Eye (tissue), 1 donor: ENCODE measurements around the gene COL25A1.
"Not testable (repeated sequence)": the region's sequence is repeated elsewhere in the genome, so short reads cannot be mapped to it uniquely, and the experiment has no call there.

Experiments
- DNase-seq: peaks from one replicate; pipeline ENCODE4 v3.0.0-alpha.2; 2015

Gene COL25A1

DNA sequence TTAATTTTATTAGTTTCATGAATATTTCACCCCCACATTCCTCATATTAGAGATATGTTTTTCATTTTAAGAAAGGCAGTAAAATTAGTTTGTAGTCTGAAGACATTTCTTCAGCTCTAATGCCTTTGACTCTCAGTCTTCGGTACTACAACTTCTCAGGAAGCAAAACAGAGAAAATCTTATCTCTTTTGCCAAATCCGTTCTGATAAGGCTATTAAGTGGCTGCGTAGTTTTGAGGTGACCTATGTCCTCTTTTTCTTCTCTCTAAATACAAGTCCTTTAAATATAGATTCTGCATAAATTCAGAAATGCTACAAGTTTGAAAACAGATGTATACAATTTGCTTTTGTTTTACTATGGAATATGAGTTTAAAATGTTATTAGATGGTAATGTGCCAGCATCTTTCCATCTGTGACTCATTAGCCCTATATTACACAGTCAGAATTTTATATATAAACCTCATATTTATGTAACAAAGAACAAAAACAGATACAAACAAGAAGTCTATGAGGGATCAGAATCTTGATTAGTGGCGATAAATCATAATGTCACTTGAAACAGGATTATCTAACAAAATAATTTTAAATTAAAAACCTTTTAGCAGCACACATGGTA, 358.4 kb downstream of the COL25A1 start:
- DNase-seq = peak; percentile 50

DNA sequence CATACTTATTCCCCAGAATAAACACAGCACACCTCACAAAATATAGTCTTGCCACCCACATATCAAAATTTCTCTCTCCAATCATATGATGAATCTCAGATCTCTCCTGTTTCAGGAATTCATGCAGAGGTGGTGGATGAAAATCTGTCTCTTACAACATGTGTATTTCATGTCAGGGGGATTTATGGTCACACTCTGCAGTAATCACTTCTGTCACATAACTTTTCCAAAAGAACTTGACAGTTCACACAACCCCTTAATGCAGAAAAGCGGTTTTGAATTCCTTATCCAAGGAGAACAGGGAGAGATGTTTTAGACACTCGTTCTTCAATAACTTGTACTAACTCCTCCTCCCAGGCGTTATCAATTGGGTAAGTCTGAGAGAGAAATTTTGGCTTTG, 359.1 kb downstream of the COL25A1 start:
- DNase-seq = no peak

DNA sequence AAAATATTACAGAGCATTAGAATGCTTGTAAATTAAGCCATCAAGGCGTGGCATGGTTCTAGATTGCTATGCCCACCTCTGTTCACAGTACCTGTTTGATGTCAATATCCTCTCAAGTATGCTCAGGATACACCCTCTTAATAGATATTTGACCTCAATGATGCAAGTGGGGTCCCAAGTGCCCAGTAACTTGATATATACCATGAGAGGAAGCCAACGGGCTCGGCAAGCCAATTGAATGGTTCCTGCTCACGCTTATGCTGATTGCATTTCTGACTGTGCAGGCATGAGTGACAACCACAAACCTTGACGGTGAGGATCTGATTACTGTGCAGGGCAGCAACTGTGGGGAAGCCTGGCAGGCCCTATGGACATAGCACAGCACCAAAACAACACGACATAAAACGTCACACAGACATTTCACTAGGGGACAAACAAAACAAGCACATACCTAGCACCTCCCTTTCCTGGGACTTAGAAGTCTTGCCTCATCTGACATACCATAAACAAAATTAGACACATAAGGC, 360.5 kb downstream of the COL25A1 start:
- DNase-seq = peak; percentile 71

DNA sequence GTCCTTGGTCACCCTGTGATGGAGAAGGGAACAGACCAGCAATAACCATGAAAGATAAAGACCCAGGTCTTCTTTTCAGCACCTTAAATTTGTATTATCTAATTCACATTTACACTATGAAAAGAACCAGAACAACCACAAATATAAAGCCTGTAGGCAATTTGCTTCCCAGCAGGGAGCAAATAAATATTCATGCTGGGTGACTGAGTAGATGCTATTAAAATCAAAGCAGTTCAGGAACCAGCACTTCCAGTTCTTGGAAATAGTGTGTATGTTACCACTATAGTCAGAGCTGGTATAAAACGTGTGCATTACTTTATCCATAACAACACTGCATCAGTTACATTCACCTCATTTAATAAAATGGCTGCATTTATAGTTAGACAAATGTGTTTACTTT, 361.8 kb downstream of the COL25A1 start:
- peak; percentile 41 for DNase-seq

DNA sequence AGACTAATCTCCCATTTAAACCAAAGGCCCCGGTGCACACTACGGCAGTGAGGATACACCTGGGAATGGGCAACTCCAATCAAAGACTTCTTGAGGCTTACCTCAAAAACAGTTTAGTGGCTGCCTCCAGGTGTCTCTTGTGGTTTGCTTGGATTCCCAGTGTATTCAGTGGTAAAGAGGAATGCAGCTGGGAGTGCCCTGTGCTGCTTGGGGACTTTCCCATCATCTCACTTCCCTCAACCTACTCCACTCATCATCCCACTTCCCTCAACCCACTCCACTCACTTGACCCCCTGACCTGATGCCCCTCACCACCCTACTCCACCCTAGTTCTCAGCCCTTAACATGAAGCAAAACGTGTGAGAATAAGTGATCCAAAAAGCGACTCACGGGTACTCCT, 362.3 kb downstream of the COL25A1 start:
- DNase-seq = no peak

DNA sequence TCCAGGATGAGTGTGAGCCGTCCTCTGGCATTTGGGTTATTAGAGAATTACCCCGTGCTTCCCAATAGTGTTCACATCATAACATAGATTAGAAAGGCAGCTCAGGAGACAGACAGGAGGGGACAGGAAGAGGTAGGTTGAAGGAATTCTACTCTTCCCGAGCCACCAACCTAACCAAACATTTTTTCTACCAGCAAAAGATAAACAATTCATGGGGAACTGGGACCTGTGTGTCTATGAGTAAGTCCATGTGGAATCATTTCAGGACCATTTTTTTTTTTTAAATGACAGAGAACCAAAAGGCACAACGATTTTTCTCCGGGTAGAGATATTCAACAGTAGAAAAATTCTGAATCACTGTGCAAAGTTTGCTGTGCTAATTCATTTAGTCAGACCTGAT, 365.4 kb downstream of the COL25A1 start:
- no peak for DNase-seq

DNA sequence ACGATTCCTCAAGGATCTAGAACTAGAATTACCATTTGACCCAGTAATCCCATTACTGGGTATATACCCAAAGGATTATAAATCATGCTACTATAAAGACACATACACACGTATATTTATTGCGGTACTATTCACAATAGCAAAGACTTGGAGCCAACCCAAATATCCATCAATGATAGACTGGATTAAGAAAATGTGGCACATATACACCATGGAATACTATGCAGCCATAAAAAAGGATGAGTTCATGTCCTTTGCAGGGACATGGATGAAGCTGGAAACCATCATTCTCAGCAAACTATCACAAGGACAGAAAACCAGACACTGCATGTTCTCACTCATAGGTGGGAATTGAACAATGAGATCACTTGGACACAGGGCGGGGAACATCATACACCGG, 368.5 kb downstream of the COL25A1 start:
- not testable (repeated sequence) for DNase-seq

DNA sequence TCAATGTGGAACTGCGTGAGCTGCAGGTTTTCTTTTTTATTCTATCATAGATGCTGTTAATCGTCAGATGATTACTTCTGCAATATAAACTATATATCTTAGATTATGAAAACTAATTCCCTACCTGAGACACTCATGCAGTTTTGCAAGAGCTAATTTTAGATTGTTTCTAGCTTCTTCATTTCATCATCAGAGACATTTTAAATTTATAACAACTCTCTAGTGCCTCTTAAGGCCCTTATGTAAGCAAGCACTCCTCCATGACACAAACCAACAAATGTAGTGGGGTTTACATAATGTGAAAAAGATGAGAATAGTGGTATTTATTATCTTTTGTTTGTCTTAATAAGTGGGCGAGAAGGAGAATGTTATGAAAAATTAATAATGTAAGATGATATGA, 369.4 kb downstream of the COL25A1 start:
- DNase-seq = no peak

DNA sequence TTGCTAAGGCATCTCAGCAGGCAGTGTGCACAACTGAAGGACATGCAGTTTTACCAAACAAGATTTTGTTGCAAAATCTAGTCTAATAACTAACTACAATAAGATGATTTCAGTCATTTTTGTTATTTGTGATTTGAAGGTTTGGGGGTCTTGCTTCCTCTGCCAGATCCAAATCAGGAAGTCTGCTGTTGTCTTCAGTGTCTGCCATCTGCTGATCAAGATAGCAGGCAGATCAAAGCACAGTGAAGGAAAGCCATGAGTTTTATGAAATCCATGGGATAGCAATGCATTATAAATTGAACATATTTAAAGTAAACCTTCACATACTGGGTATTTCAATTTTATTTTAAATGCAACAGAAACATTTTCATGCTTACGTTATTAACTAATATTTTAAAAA, 370.5 kb downstream of the COL25A1 start:
- no peak for DNase-seq

DNA sequence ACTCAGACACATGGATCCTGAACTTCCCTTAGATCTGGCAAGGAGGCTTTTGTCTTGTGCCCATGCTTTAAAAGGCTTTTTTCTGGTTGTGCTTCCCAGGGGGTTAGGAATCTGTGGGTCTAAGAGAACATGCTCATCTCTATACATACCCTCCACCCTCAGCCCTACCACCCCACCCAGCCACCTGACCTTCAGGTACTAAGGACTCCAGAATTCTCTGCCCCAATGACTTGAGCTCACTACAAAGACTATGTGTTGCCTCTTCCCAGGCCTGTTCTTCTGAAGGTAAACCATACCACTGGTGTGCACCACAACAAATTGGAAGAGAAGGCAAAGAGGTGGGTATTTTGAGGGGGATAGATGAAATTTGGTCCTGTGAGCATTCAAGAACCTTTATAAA, 372.3 kb downstream of the COL25A1 start:
- DNase-seq = no peak

DNA sequence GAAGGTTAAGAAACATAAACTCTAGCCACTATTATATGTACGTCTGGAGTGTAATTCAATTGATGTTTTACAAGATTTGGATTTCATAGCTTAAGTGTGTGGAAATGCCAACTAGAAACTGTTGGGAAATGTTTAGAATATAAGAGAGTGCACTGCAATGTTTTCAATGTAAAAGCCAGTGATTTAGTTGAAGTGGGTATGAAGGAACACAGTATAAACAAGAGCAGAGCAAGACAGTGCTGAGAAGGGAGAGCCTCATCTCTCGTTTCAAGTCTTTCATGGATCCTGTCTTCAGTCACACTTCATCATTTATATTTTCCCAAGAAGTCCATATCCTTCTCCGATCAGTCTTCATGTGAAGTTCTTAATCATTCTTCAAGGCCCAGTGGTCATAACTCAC, 375.7 kb downstream of the COL25A1 start:
- DNase-seq = no peak

DNA sequence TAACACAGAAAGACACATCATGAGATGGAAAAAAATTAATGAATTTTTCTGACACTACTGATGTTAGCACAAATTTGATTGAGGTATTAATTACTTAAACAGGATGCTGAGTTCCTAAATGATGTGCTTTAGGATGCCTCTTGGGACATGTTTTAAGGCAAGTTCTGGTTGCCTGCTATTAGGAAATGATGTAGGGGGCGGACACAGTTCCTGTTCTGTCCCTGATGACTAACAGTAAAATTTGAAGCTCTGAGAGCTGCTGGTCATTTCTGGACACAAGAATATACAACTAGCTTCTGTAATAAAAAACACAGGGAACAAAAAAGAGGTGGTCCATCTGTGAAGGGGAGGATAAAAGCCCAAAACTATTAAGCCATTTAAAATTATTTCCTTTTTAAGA, 376.4 kb downstream of the COL25A1 start:
- DNase-seq = no peak

DNA sequence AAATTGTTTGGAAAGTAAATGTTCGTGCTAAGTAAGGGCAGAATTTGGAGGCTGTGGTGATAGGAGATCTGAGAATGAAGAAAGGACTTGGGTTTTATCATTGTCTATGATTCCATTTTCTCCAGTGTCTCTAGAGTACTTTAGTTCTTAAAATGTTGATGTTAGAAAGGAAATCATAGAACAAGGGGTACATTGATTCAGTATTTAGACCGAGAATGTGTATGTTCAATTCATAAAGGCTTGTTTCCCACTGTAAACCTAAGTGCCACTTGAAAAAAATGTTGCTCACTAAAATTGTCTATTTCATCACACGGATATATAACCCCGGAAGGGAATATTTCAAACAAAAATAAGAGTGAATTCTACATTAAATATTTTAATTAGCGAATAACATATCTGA, 380.3 kb downstream of the COL25A1 start:
- no peak for DNase-seq

DNA sequence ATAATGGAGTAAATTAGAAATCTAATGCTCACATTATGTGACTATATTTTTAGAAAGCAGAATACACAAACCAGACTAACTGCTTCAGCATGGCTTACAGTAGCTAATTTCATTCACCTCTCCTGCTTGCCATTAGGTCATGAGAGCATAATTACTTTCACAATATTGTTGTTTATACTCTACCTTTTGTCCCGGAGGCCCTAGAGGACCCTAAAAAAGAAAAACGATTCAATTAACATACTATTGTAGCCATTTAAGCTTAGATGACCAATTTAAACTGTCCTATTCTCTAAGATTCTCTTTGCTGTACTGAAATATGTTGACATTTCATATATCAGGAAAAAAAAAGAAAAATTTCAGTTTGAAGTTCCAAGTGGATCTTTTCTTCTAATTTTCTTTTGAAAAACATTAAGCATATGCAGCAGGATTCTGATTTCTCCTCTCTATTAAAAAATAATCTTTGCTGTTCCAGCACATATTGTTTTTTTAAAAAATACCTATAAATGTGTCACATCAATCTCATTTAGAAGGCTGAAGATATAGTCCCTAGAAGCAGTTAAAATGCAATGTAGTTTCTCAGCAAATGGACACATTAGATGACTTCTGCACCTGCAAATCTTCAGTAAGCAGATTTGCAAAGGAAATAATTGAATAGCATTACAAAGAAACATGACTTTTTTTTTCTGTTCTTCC, 381.9 kb downstream of the COL25A1 start:
- DNase-seq = no peak

DNA sequence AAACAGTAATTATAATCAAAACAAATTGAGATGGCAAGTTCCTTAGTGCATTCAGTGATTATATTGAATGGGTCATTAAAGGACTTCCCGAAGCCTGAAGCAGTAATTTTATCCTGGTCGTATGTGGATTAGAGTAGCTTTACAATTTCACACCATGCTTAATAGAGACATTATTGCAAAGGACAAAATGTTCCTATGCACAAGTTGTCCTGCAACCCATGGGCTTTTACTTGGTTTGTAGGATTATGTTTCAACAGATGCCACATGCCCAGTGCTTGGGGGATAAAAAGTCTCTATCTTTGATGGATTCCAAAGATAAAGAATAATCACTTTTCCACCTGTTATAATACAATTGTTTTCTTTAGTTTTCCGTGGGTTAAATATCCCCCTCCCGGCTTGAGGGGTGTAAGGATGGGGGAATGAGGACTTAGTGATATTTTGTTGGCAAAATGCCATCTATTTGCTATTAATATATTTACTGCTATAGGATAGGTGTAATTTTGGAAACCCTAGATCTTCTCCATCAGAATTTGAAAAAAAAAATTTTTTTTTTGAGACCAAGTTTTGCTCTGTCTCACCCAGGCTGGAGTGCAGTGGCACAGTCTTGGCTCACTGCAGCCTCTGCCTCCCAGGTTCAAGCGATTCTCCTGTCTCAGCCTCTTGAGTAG, 383.1 kb downstream of the COL25A1 start:
- peak; percentile 25 for DNase-seq

DNA sequence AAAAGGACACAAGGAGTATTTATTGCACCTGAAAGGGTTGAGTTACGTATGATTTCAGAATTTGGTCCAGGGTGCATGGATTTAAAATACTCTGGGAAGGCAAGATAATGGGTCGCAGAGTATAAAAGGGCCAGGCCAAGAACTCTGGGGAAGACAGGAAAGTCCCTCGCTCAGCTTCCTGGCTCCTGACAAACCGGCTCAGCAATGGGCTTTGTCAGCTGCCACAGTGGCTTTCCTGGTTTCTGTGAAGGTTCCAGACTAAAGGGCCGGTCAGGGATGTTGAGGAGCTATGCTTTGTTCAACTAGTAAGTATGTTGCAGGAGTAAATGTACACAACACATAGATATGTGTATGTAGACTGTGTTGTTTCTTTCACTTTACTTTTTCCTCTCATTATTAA, 385.2 kb downstream of the COL25A1 start:
- DNase-seq = no peak

DNA sequence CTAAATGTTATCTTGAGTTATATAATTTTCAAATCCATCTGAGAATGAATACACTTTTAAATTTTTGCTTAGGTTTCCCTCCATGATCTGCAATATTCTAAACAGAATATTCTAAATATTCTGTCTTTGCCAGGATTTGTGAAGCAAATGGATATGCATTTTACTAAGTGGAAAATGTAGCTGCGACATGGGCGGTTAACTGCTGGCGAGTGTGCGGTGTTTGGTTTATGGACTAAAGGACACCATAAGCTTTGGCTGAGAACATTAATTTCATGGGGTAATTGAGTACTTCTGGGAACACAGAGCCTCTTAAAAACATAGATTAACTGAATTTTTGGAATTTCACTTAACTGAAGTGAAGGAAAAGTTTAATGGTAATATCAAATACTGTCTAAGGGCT, 385.8 kb downstream of the COL25A1 start:
- DNase-seq = no peak

DNA sequence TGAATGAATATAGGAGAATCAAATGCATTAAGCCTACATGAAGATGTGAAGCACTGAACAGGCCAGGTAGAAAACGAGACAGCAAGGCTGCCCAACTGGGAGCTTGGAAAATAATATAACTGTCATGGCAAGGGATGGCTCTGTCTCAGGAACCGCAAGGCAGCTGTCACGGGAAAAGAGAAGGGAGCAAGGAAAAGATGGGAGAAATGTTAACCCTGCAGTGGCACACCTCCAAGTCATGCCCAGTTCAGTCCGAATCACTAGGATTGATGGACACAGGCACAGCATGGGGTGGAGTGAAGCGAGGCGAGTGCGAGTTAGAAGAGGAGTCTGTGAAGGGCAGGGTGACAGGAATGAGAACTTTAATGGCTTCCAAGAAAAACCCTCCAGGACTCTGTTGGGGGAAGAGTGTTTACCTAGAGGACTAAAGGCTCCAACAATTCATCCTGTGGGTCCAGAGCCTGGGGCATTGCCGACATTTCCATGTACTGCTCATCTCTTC, 395.5 kb downstream of the COL25A1 start:
- no peak for DNase-seq

DNA sequence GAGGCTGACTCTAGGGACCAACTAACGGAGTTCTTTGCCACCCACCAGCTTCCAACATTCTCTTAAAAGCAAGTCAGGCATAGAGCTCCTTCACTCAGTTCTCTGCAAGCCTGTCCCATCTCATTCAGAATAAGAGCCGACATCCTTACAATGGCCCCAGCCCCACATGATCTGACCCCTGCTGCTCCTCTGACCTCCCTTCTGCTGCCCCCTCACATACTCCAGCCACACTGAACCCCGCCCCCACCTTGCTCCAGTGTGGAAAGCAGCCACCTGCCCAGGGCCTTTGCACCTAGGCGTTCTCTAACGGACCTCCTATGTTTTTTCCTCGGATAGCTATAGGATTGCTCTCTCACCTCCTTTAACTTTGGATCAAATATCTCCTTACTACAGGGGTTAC, 396.5 kb downstream of the COL25A1 start:
- DNase-seq = peak; percentile 22

DNA sequence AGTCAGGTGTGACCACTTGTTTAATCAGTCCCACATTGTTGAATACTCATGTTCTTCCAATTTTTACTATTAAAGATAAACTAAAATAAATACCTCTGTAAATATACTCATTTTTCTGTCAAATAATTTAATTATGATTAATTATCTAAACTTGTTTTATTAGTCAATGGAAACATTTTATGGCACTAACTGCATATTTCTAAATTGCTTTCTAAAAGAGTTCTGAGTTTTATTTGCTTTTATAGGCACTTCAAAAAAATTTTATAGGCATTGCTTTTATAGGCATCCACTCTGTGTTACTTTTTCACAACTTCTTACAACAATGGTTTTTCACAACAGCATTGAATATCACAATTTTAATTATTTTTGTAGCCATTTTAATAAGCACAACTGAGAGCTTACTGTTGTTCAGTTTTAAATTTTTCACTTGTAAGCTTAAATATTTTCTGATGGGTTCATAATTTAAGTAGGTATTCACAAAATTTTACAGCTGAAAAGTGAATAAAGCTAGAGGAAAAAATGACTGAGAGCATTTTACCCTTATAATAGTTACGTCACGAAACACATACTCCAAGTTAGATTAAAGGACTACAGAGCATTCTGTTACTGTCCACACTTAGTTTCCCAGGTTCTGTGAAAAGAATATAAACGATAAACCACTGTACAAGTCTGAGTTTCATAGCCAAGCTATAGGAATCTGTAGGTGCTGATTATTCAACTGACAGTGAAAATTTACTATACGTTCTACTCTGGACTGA, 398.8 kb downstream of the COL25A1 start:
- no peak for DNase-seq

DNA sequence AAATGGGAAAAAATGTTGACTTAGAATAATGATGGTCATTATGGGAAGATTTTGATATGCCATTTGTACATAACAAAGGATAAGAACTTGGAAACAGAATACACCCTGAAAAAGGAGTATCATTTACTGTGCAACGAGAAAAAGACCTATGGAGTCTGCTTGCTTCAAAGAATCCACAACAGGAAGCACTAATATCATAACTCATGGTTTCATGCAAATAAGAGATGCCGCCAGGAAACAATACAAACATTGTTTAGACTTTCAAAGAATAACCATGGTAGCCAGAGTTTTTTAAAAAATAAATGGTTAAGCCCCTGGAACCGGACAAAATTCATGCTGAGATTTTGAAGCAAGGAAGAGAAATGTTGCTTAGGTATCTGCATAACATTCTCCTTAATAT, 399.7 kb downstream of the COL25A1 start:
- no peak for DNase-seq

DNA sequence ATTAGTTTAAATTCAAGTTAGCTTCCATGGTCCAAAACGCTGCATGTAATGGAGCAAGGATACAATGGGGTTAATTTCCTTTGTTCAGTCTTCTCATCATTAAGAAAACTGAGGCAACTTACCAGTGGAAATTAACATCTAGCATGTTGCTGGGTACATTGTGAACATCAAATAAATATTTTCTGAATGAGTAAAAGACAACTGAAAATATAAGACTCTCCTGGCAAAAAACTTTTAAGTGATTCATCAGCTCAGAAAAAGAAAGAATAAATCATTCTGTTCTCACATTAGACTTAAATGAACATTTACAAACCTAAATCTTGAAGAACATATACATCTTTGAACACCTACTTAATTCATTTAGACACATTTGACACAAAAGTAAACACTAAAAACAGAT, 401.2 kb downstream of the COL25A1 start:
- no peak for DNase-seq

DNA sequence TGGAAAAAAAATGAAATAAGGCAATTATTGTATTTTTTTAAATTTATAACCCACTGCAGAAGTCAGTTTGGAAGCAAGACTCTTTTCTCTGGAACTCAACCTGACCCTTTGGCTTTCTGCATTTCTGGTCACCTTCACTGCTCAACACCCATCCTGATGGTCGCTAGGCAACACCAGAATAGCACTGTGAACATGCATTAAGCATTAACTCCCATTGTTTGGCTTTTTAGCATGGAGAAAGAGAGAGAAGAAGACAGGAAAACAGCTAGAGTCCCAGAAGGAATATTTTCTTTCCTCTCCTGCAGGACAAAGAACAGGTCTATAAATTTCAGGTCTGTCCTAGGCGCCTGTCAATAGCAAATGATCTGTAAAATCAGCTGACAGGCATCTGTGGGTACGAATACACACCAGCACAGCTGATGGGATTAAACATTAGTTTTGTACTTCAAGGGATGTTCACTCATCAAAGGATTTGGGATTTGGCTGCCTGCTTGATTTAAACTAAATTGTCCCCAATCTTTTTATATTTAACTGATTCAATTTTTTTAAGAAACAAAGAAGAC, 402.4 kb downstream of the COL25A1 start:
- DNase-seq = peak; percentile 67
